Measurements from ENCODE around the gene UBR3. TPM values are rescaled to one million over a fixed set of nuclear protein-coding genes. Genes with fewer than 3 reads are reported as not detected.

The UBR3 gene
- total and polyA plus RNA-seq, 4 experiments from 2014 or later, result 4.3 to 43.5 (median 27.6) TPM

- intact Hi-C loops (cut with micrococcal nuclease), result no loop called here
- CTCF ChIA-PET (ENCODE audit: partially characterized antibody), result no interaction called here
Observed at GRCh38 chr2:170063456-170064235, 236.4 kb downstream of the UBR3 start.

GRCh38 chr2:170070778-170071177, 243.5 kb downstream of the UBR3 start:
- H3K4me3 Mint-ChIP-seq, result no peak overlapping the region
- H3K27me3 Mint-ChIP-seq, result no peaks in the 10 kb centered on the region
- no peaks in the 10 kb centered on the region for H3K4me1 Mint-ChIP-seq
- H3K9me3 ChIP-seq (ENCODE audit: control insufficient read depth in 1 of 2, low read length in 2 of 2), result no peaks in the 10 kb centered on the region
- H3K36me3 ChIP-seq (ENCODE audit: insufficient read depth, low read length), result peaks cover 8% of the 10 kb centered on the region
- ChIA-PET CTCF (ENCODE audit: partially characterized antibody) (no interaction called here), POLR2A (ENCODE audit: partially characterized antibody) (no interaction called here)
- H3K27ac Mint-ChIP-seq, result no peak overlapping the region
- no peak for DNase-seq
- H3K4me3 ChIP-seq (ENCODE audit: low read length in 2 of 2), result no peak overlapping the region
- peaks cover 69 to 82% of the 10 kb centered on the region in 2 donors for H3K36me3 Mint-ChIP-seq
- H3K4me1 ChIP-seq (ENCODE audit: insufficient read depth, low read length), result no peaks in the 10 kb centered on the region
- H3K9me3 Mint-ChIP-seq, result peaks cover 2 to 25% (median 10%) of the 10 kb centered on the region in 8 donors
- H3K27ac ChIP-seq (ENCODE audit: low read depth, low read length), result no peak overlapping the region
- H3K27me3 ChIP-seq (ENCODE audit: insufficient read depth, low read length), result no peaks in the 10 kb centered on the region
- intact Hi-C loops (cut with micrococcal nuclease), result no loop called here

More at GRCh38 chr2:170063456-170064235, 236.4 kb downstream of the UBR3 start:
- H3K27me3 ChIP-seq (ENCODE audit: insufficient read depth, low read length), result no peaks in the 10 kb centered on the region
- POLR2A ChIA-PET (ENCODE audit: partially characterized antibody), result no interaction called here
- no peaks in the 10 kb centered on the region for H3K4me1 ChIP-seq (ENCODE audit: insufficient read depth, low read length)
- no peak overlapping the region for H3K4me3 Mint-ChIP-seq
- no peak overlapping the region for H3K4me3 ChIP-seq (ENCODE audit: low read length in 2 of 2)
- H3K36me3 ChIP-seq (ENCODE audit: insufficient read depth, low read length), result peaks cover 3% of the 10 kb centered on the region
- H3K9me3 Mint-ChIP-seq, result peaks cover 0 to 9% (median 3%) of the 10 kb centered on the region in 8 donors
- DNase-seq, result no peak
- H3K27me3 Mint-ChIP-seq, result no peaks in the 10 kb centered on the region
- H3K9me3 ChIP-seq (ENCODE audit: control insufficient read depth in 1 of 2, low read length in 2 of 2), result no peaks in the 10 kb centered on the region
- H3K4me1 Mint-ChIP-seq, result no peaks in the 10 kb centered on the region
- H3K36me3 Mint-ChIP-seq, result peaks cover 45 to 49% of the 10 kb centered on the region in 2 donors
- H3K27ac Mint-ChIP-seq, result no peak overlapping the region
- H3K27ac ChIP-seq (ENCODE audit: low read depth, low read length), result no peak overlapping the region

GRCh38 chr2:170073288-170073687, 246.0 kb downstream of the UBR3 start:
- DNase-seq, result no peak
- Mint-ChIP-seq H3K27me3 (no peaks in the 10 kb centered on the region), H3K36me3 (peaks cover 75 to 86% of the 10 kb centered on the region in 2 donors), H3K4me1 (no peaks in the 10 kb centered on the region), H3K4me3 (no peak overlapping the region), H3K9me3 (peaks cover 2 to 25% (median 9%) of the 10 kb centered on the region in 8 donors), H3K27ac (no peak overlapping the region)
- Histone ChIP-seq H3K27me3 (ENCODE audit: insufficient read depth, low read length) (no peaks in the 10 kb centered on the region), H3K9me3 (ENCODE audit: control insufficient read depth in 1 of 2, low read length in 2 of 2) (no peaks in the 10 kb centered on the region), H3K36me3 (ENCODE audit: insufficient read depth, low read length) (peaks cover 5% of the 10 kb centered on the region), H3K4me1 (ENCODE audit: insufficient read depth, low read length) (no peaks in the 10 kb centered on the region), H3K27ac (ENCODE audit: low read depth, low read length) (no peak overlapping the region), H3K4me3 (ENCODE audit: low read length in 2 of 2) (no peak overlapping the region)
- CTCF ChIA-PET (ENCODE audit: partially characterized antibody), result no interaction called here
- intact Hi-C loops (cut with micrococcal nuclease), result no loop called here
- POLR2A ChIA-PET (ENCODE audit: partially characterized antibody), result no interaction called here

- DNase-seq, result no peak
- POLR2A ChIA-PET (ENCODE audit: partially characterized antibody), result no interaction called here
- no peak overlapping the region for H3K4me3 Mint-ChIP-seq
- H3K4me3 ChIP-seq (ENCODE audit: low read length in 2 of 2), result no peak overlapping the region
- no peaks in the 10 kb centered on the region for H3K27me3 Mint-ChIP-seq
- peaks cover 0 to 4% (median 1%) of the 10 kb centered on the region in 8 donors for H3K9me3 Mint-ChIP-seq
- H3K27ac Mint-ChIP-seq, result no peak overlapping the region
- intact Hi-C loops (cut with micrococcal nuclease), result no loop called here
- H3K36me3 ChIP-seq (ENCODE audit: insufficient read depth, low read length), result peaks cover under 1% of the 10 kb centered on the region
- no peaks in the 10 kb centered on the region for H3K4me1 ChIP-seq (ENCODE audit: insufficient read depth, low read length)
- CTCF ChIA-PET (ENCODE audit: partially characterized antibody), result no interaction called here
- no peak overlapping the region for H3K27ac ChIP-seq (ENCODE audit: low read depth, low read length)
- H3K9me3 ChIP-seq (ENCODE audit: control insufficient read depth in 1 of 2, low read length in 2 of 2), result no peaks in the 10 kb centered on the region
- H3K4me1 Mint-ChIP-seq, result no peaks in the 10 kb centered on the region
- peaks cover 61 to 62% of the 10 kb centered on the region in 2 donors for H3K36me3 Mint-ChIP-seq
- no peaks in the 10 kb centered on the region for H3K27me3 ChIP-seq (ENCODE audit: insufficient read depth, low read length)
Observed at GRCh38 chr2:170076189-170076588, 248.9 kb downstream of the UBR3 start.

- ChIA-PET POLR2A (ENCODE audit: partially characterized antibody) (no interaction called here), CTCF (ENCODE audit: partially characterized antibody) (no interaction called here)
- Histone ChIP-seq H3K4me3 (ENCODE audit: low read length in 2 of 2) (no peak overlapping the region), H3K27me3 (ENCODE audit: insufficient read depth, low read length) (no peaks in the 10 kb centered on the region), H3K4me1 (ENCODE audit: insufficient read depth, low read length) (no peaks in the 10 kb centered on the region), H3K27ac (ENCODE audit: low read depth, low read length) (no peak overlapping the region), H3K9me3 (ENCODE audit: control insufficient read depth in 1 of 2, low read length in 2 of 2) (no peaks in the 10 kb centered on the region), H3K36me3 (ENCODE audit: insufficient read depth, low read length) (no peaks in the 10 kb centered on the region)
- Mint-ChIP-seq H3K4me1 (no peaks in the 10 kb centered on the region), H3K27ac (no peak overlapping the region), H3K27me3 (no peaks in the 10 kb centered on the region), H3K36me3 (peaks cover 58 to 61% of the 10 kb centered on the region in 2 donors), H3K9me3 (no peaks in the 10 kb centered on the region), H3K4me3 (no peak overlapping the region)
- DNase-seq, result no peak
- intact Hi-C loops (cut with micrococcal nuclease), result no loop called here
Observed at GRCh38 chr2:170077830-170078569, 250.7 kb downstream of the UBR3 start.

GRCh38 chr2:170084820-170085491, 257.7 kb downstream of the UBR3 start:
- H3K27me3 ChIP-seq (ENCODE audit: insufficient read depth, low read length), result no peaks in the 10 kb centered on the region
- no peak overlapping the region for H3K27ac ChIP-seq (ENCODE audit: low read depth, low read length)
- no peak overlapping the region for H3K4me3 ChIP-seq (ENCODE audit: low read length in 2 of 2)
- H3K27ac Mint-ChIP-seq, result no peak overlapping the region
- no peaks in the 10 kb centered on the region for H3K4me1 ChIP-seq (ENCODE audit: insufficient read depth, low read length)
- POLR2A ChIA-PET (ENCODE audit: partially characterized antibody), result no interaction called here
- H3K4me3 Mint-ChIP-seq, result no peak overlapping the region
- CTCF ChIA-PET (ENCODE audit: partially characterized antibody), result no interaction called here
- H3K27me3 Mint-ChIP-seq, result no peaks in the 10 kb centered on the region
- no peaks in the 10 kb centered on the region for H3K4me1 Mint-ChIP-seq
- H3K36me3 ChIP-seq (ENCODE audit: insufficient read depth, low read length), result no peaks in the 10 kb centered on the region
- no peak for DNase-seq
- H3K9me3 Mint-ChIP-seq, result peaks cover 0 to 5% (median 0%) of the 10 kb centered on the region in 8 donors
- H3K9me3 ChIP-seq (ENCODE audit: control insufficient read depth in 1 of 2, low read length in 2 of 2), result no peaks in the 10 kb centered on the region
- intact Hi-C loops (cut with micrococcal nuclease), result no loop called here
- H3K36me3 Mint-ChIP-seq, result peaks cover 12 to 13% of the 10 kb centered on the region in 2 donors

- Histone ChIP-seq H3K4me1 (ENCODE audit: insufficient read depth, low read length) (no peaks in the 10 kb centered on the region), H3K27ac (ENCODE audit: low read depth, low read length) (no peak overlapping the region), H3K27me3 (ENCODE audit: insufficient read depth, low read length) (no peaks in the 10 kb centered on the region), H3K9me3 (ENCODE audit: control insufficient read depth in 1 of 2, low read length in 2 of 2) (no peaks in the 10 kb centered on the region), H3K4me3 (ENCODE audit: low read length in 2 of 2) (no peak overlapping the region), H3K36me3 (ENCODE audit: insufficient read depth, low read length) (no peaks in the 10 kb centered on the region)
- Mint-ChIP-seq H3K4me3 (no peak overlapping the region), H3K4me1 (no peaks in the 10 kb centered on the region), H3K27ac (no peak overlapping the region), H3K27me3 (no peaks in the 10 kb centered on the region), H3K9me3 (peaks cover 0 to 14% (median 3%) of the 10 kb centered on the region in 8 donors), H3K36me3 (peaks cover 10 to 12% of the 10 kb centered on the region in 2 donors)
- intact Hi-C loops (cut with micrococcal nuclease), result no loop called here
- CTCF ChIA-PET (ENCODE audit: partially characterized antibody), result no interaction called here
- DNase-seq, result no peak
- POLR2A ChIA-PET (ENCODE audit: partially characterized antibody), result no interaction called here
Observed at GRCh38 chr2:170086117-170086688, 258.9 kb downstream of the UBR3 start.

Data from CD4-positive, alpha-beta memory T cell (primary cell).